Activated naive CD8-positive, alpha-beta T cell treated with anti-CD3 and anti-CD28 coated beads for 36 hours (primary cell): ENCODE measurements around the gene SNRPF. TPM values are rescaled to one million over a fixed set of nuclear protein-coding genes. Genes with fewer than 3 reads are reported as not detected.

Experiments used
- DNase-seq: peaks from one replicate; pipeline ENCODE4 v3.0.0; 2021
- H3K27ac Mint-ChIP-seq: one replicate; pipeline ENCODE4 v1.8.0; 2022; ENCODE audit warnings: mild to moderate bottlenecking, moderate library complexity, mixed read lengths
- H3K27me3 Mint-ChIP-seq: one replicate; pipeline ENCODE4 v1.8.0; 2022; ENCODE audit warnings: mild to moderate bottlenecking, mixed read lengths
- H3K36me3 Mint-ChIP-seq: one replicate; pipeline ENCODE4 v1.8.0; 2021; ENCODE audit warnings: mild to moderate bottlenecking, mixed read lengths
- H3K4me1 Mint-ChIP-seq: one replicate; pipeline ENCODE4 v1.8.0; 2021; ENCODE audit warnings: mixed read lengths
- H3K4me3 Mint-ChIP-seq: one replicate; pipeline ENCODE4 v1.8.0; 2022; ENCODE audit warnings: mild to moderate bottlenecking, moderate library complexity, mixed read lengths
- H3K9me3 Mint-ChIP-seq: one replicate; pipeline ENCODE4 v1.8.0; 2022; ENCODE audit warnings: mixed read lengths
- total RNA-seq, 2 experiments: library from RNA; stranded (reverse); gene quantifications; one replicate each; pipeline ENCODE4 v1.2.3, GENCODE V29; 2021

The SNRPF gene
- total RNA-seq, 2 experiments from 2014 or later = 54.9 to 57.9 TPM

- H3K4me1 Mint-ChIP-seq = no peaks in the 10 kb centered on the region
- H3K4me3 Mint-ChIP-seq = no peak overlapping the region
- DNase-seq = no peak
- H3K27me3 Mint-ChIP-seq = no peaks in the 10 kb centered on the region
- H3K36me3 Mint-ChIP-seq = peaks cover 2% of the 10 kb centered on the region
- H3K9me3 Mint-ChIP-seq = no peaks in the 10 kb centered on the region
- no peak overlapping the region for H3K27ac Mint-ChIP-seq
Measured at GRCh38 chr12:95882080-95882479, 23.3 kb downstream of the SNRPF start.

GRCh38 chr12:95882873-95883272, 24.1 kb downstream of the SNRPF start:
- peaks cover 2% of the 10 kb centered on the region for H3K36me3 Mint-ChIP-seq
- H3K4me3 Mint-ChIP-seq = no peak overlapping the region
- no peaks in the 10 kb centered on the region for H3K4me1 Mint-ChIP-seq
- H3K27ac Mint-ChIP-seq = no peak overlapping the region
- no peak for DNase-seq
- no peaks in the 10 kb centered on the region for H3K27me3 Mint-ChIP-seq
- no peaks in the 10 kb centered on the region for H3K9me3 Mint-ChIP-seq

GRCh38 chr12:95884998-95885397, 26.2 kb downstream of the SNRPF start:
- no peaks in the 10 kb centered on the region for H3K36me3 Mint-ChIP-seq
- H3K9me3 Mint-ChIP-seq = no peaks in the 10 kb centered on the region
- no peak overlapping the region for H3K27ac Mint-ChIP-seq
- H3K4me1 Mint-ChIP-seq = no peaks in the 10 kb centered on the region
- no peaks in the 10 kb centered on the region for H3K27me3 Mint-ChIP-seq
- no peak overlapping the region for H3K4me3 Mint-ChIP-seq
- DNase-seq = no peak

GRCh38 chr12:95887311-95887710, 28.6 kb downstream of the SNRPF start:
- Mint-ChIP-seq H3K36me3 (no peaks in the 10 kb centered on the region), H3K4me3 (no peak overlapping the region), H3K27me3 (no peaks in the 10 kb centered on the region), H3K27ac (no peak overlapping the region), H3K9me3 (no peaks in the 10 kb centered on the region), H3K4me1 (no peaks in the 10 kb centered on the region)
- DNase-seq = no peak

- Mint-ChIP-seq H3K9me3 (no peaks in the 10 kb centered on the region), H3K4me3 (no peak overlapping the region), H3K27ac (no peak overlapping the region), H3K27me3 (peaks cover 16% of the 10 kb centered on the region), H3K36me3 (no peaks in the 10 kb centered on the region), H3K4me1 (no peaks in the 10 kb centered on the region)
- DNase-seq = no peak
Measured at GRCh38 chr12:95890958-95891357, 32.2 kb downstream of the SNRPF start.

- Mint-ChIP-seq H3K27ac (no peak overlapping the region), H3K9me3 (no peaks in the 10 kb centered on the region), H3K36me3 (no peaks in the 10 kb centered on the region), H3K27me3 (peaks cover 23% of the 10 kb centered on the region), H3K4me1 (no peaks in the 10 kb centered on the region), H3K4me3 (no peak overlapping the region)
- no peak for DNase-seq
Measured at GRCh38 chr12:95896846-95897245, 38.1 kb downstream of the SNRPF start.

- no peak overlapping the region for H3K27ac Mint-ChIP-seq
- no peak for DNase-seq
- H3K9me3 Mint-ChIP-seq = peaks cover under 1% of the 10 kb centered on the region
- H3K27me3 Mint-ChIP-seq = peaks cover 19% of the 10 kb centered on the region
- no peak overlapping the region for H3K4me3 Mint-ChIP-seq
- no peaks in the 10 kb centered on the region for H3K36me3 Mint-ChIP-seq
- no peaks in the 10 kb centered on the region for H3K4me1 Mint-ChIP-seq
Measured at GRCh38 chr12:95898081-95898480, 39.3 kb downstream of the SNRPF start.

GRCh38 chr12:95908573-95908972, 49.8 kb downstream of the SNRPF start:
- H3K27me3 Mint-ChIP-seq = peaks cover 20% of the 10 kb centered on the region
- H3K36me3 Mint-ChIP-seq = no peaks in the 10 kb centered on the region
- H3K4me1 Mint-ChIP-seq = no peaks in the 10 kb centered on the region
- H3K9me3 Mint-ChIP-seq = no peaks in the 10 kb centered on the region
- H3K4me3 Mint-ChIP-seq = no peak overlapping the region
- H3K27ac Mint-ChIP-seq = no peak overlapping the region
- DNase-seq = no peak

- Mint-ChIP-seq H3K4me1 (no peaks in the 10 kb centered on the region), H3K36me3 (no peaks in the 10 kb centered on the region), H3K9me3 (no peaks in the 10 kb centered on the region), H3K27ac (no peak overlapping the region), H3K4me3 (no peak overlapping the region), H3K27me3 (peaks cover 14% of the 10 kb centered on the region)
- DNase-seq = no peak
Measured at GRCh38 chr12:95909871-95910270, 51.1 kb downstream of the SNRPF start.

Other genes starting within 250 kb of the SNRPF start
- not detected for gene NTN4, start 68.2 kb upstream of the SNRPF start, total RNA-seq
- gene CCDC38, start 83.7 kb downstream of the SNRPF start, total RNA-seq = under 1 TPM; 0.16 TPM
- gene AMDHD1, start 84.4 kb downstream of the SNRPF start, total RNA-seq = 1 to 10 TPM; 1.4 to 1.5 TPM
- under 1 TPM; 0.56 to 0.58 TPM for gene HAL, start 137.4 kb downstream of the SNRPF start, total RNA-seq
- gene LTA4H, start 176.6 kb downstream of the SNRPF start, total RNA-seq = 10 to 100 TPM; 93.7 to 94.4 TPM